GM10266 (cell line): ENCODE results near the gene FGF14.
A peak's percentile ranks its signal among the peaks of the same experiment; 100 is the strongest.

Experiments
- DNase-seq: peaks from one replicate; pipeline ENCODE4 v3.0.0; 2012; ENCODE audit errors: extremely low spot score
- CTCF ChIP-seq: IDR thresholded peaks from 2 replicates; pipeline ENCODE4 v1.5.1; 2012; ENCODE audit warnings: mild to moderate bottlenecking, low read depth; ENCODE audit not compliant: control insufficient read depth, insufficient read depth; ENCODE audit errors: missing control alignments

FGF14 gene

DNA sequence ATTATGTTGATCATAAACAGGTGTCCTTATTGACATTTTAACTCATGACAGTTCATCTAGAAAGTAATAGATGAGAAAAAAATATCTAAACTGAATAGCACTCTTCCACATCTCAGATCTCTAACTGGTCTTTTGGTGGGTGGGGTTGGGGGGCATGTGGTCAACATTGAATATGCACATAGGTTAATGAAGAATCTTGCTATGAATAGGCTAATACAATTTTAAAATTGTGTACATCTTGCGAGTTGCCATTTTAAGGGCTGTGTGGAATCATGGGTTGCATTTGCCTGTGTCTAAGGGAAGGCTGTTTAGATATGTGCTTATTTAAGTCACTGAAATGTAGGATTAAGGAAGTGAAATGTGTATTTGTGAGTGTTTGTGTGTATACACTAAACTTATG is 603.4 kb downstream of the FGF14 start:
- TF ChIP-seq CTCF, result no peak
- DNase-seq, result no peak

DNA sequence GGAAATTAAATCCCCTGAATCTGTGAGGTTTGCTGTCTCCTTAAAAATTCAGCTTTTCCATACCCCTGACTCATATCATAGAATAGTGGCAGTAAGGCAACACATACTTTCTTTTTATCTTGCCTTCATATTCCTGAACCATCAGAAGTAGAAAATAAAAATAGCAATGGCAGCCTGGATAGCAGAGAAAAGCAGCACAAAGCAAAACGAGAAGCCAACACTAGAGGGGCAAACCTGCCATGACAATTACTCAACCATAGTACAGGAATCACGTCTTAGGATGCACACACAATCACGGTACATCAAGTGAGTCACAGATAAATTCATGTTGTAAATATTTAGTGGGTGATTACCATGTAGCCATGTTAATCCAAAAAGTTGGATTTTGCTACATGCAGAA is 606.4 kb downstream of the FGF14 start:
- DNase-seq, result no peak
- no peak for TF ChIP-seq CTCF

DNA sequence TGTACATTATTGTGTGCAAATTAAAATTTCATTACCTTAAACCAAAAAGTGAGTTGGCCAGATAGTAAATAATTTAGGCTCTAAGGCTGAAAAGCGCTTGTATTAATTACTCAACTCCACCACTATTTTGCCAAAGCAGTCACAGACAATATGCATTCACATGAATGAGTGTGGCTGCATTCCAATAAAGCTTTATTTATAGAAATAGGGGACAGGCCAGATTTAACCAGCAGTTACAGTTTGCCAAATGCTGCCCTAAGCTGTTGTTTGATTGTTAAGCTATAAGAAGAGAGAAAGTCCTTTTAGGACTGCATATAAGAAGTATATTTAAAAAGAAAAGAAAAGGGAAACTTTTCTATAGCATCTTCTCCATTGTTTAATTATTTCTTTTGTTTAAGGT is 606.8 kb downstream of the FGF14 start:
- TF ChIP-seq CTCF, result no peak
- no peak for DNase-seq

DNA sequence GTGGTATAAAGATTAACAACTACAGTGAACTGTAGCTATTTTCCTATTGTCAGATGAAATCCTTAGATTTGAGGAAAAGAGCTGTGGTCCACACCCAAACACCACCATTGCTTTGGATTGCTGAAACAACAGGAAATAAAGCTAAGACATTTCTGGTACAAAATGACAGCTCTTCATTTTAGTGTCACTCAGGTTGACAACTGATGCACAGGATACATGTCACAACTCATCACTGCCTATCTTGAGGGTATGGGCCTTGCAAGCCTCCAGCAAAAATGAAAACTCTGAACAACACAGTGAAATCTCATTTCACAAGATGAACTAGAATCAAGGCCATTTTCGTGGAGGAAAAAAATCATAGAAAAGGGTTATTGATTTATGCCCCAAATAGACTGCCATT is 609.7 kb downstream of the FGF14 start:
- no peak for DNase-seq

DNA sequence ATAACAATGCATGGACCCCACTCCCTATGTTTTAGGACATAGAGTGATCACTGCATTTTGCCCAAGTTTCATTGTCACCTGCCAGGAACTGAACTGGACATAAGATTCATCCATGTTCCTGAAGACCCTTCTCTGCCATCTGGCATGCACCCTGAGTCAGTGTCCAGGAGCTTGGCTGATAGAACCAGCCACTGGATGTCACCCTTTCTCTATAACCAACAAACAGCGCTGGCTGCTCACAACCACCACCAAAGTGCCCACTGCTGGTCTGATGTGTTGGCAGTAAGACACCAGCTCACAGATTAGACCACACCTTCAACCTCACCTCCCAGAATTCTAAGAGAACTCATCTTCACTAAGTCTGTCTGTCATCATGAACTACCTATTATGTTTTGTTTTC is 616.0 kb downstream of the FGF14 start:
- no peak for DNase-seq
- TF ChIP-seq CTCF, result peak; percentile 12

More for the DNA sequence above, 609.7 kb downstream of the FGF14 start:
- no peak for TF ChIP-seq CTCF

DNA sequence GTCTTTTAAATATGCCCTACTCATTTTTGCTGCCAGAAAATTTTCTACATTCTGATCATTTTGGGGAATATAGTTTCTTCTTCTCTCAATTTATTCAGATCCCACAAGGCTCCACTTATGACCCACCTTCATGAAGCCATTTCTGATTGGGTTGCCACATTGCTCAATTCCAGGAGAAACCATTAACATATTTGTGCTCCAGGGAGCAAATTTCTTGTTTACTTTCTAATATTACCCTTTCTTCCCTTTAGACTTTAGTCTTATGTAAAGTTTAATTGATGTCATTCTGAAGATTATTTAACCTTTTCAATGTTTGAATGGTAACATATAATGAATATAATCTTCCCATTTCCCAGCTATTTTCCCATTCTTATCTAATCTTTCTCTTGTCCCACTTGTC is 617.5 kb downstream of the FGF14 start:
- TF ChIP-seq CTCF, result no peak
- no peak for DNase-seq

DNA sequence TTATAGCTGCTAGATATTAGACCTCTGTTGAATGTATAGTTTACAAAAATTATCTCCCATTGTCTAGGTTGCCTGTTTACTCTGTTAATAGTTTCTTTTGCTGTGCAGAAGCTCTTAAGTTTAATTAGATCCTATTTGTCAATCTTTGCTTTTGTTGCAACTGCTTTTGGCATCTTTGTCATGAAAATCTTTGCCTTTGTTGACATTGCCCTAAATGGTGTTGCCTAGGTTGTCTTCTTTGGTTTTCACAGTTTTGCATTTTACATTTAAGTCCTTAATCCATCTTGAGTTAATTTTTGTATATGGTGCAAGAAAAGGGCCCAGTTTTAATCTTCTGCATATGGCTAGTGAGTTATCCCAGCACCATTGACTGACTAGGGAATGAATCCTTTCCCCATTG is 618.3 kb downstream of the FGF14 start:
- no peak for DNase-seq
- no peak for TF ChIP-seq CTCF
